ENCODE data around the gene GLP1R. TPM values are rescaled to one million over a fixed set of nuclear protein-coding genes. Genes with fewer than 3 reads are reported as not detected.

GLP1R gene
- polyA plus RNA-seq, 2 of the 4 experiments (the other 2 are of a cell fraction): not detected

DNA sequence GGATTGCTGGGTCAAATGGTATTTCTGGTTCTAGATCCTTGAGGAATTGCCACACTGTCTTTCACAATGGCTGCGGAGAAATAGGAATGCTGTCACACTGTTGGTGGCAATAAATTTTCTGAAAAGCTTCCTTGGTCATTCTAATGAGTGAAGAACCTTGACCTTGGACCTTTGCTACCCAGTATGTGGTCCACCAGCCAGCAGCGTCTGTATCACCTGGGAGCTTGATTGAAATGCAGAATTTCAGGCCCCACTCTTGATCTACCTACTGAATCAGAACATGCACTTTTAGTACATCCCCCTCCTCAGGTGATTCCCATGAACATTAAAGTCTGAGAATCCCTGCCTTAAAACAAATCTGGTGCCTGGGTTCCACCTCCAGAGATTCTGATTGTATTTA lies 27.5 kb upstream of the GLP1R start (continued):
- TF ChIP-seq HOXB13 (CRISPR knock-in tag; IDR thresholded peaks at IDR 0.05; ENCODE audit: low read depth): no peak

- Histone ChIP-seq H3K4me3 (no peak overlapping the region), H3K4me1 (no peaks in the 10 kb centered on the region), H3K9me3 (no peaks in the 10 kb centered on the region), H3K27ac (no peak overlapping the region), H3K4me2 (no peak overlapping the region)
- 5% methylated on average over 1 of the region's 1 CpG for whole genome bisulfite sequencing (ENCODE audit: missing lambda C conversion rate)
- DNase-seq (ENCODE audit: low read depth in 1 of 2, low spot score in 1 of 2) (no peak), FAIRE-seq (no peak), ATAC-seq (no peak)
- TF ChIP-seq USF2 (IDR thresholded peaks at IDR 0.05) (no peak), PBX3 (IDR thresholded peaks at IDR 0.05) (no peak), KDM5A (IDR thresholded peaks at IDR 0.05) (no peak), CEBPB (IDR thresholded peaks at IDR 0.05) (no peak), JUN (IDR thresholded peaks at IDR 0.05) (no peak), MYC (IDR thresholded peaks at IDR 0.05; ENCODE audit: borderline replicate concordance, low read length) (no peak), MAFK (IDR thresholded peaks at IDR 0.05; ENCODE audit: partially characterized antibody) (no peak), HEYL (CRISPR knock-in tag; IDR thresholded peaks at IDR 0.05) (no peak), GATA3 (IDR thresholded peaks at IDR 0.05; ENCODE audit: borderline replicate concordance) (no peak), NPAS2 (CRISPR knock-in tag; IDR thresholded peaks at IDR 0.05; ENCODE audit: borderline replicate concordance) (no peak), BCL3 (IDR thresholded peaks at IDR 0.05) (no peak), TP53 (CRISPR knock-in tag; IDR thresholded peaks at IDR 0.05) (no peak), SREBF2 (IDR thresholded peaks at IDR 0.05) (no peak), JUNB (IDR thresholded peaks at IDR 0.05) (no peak), FOSL2 (IDR thresholded peaks at IDR 0.05) (no peak), FOSL2 (CRISPR knock-in tag; IDR thresholded peaks at IDR 0.05) (no peak)
- TF ChIP-seq, protein P1, sequence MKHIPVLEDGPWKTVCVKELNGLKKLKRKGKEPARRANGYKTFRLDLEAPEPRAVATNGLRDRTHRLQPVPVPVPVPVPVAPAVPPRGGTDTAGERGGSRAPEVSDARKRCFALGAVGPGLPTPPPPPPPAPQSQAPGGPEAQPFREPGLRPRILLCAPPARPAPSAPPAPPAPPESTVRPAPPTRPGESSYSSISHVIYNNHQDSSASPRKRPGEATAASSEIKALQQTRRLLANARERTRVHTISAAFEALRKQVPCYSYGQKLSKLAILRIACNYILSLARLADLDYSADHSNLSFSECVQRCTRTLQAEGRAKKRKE (CRISPR knock-in tag; IDR thresholded peaks at IDR 0.05; ENCODE audit: low read depth): no peak
- ChIA-PET POLR2A (no interaction called here), CTCF (no interaction called here)
These were observed 26.8 kb upstream of the GLP1R start for GRCh38 chr6:39021779-39022178.

DNA sequence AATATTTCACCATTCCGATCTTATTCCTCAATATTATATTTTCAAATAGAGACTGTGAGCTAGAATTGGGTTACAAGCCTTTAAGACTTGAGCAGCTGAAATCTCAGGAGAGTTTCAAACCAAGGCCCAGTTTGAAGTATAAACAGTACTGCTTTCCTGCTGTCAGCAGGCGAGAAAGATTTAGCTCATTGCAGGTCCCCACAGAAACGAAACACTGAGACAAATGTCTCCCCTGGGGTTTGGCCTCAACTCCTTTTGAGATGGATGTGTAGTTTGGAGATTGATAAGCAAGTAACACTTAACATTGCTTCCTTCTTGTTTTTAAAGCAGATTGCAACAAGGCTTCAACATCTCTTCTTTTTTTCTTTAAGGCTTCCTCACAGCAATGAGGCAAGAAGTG lies 22.4 kb upstream of the GLP1R start:
- DNase-seq (ENCODE audit: low read depth in 1 of 2, low spot score in 1 of 2): no peak
- ATAC-seq: no peak

More for the DNA sequence above, 22.4 kb upstream of the GLP1R start:
- no peaks in the 10 kb centered on the region for H3K4me1 ChIP-seq
- POLR2A ChIA-PET: no interaction called here
- no peak overlapping the region for H3K4me2 ChIP-seq
- no peaks in the 10 kb centered on the region for H3K9me3 ChIP-seq
- no peak for TF ChIP-seq GATA3 (IDR thresholded peaks at IDR 0.05; ENCODE audit: borderline replicate concordance)
- TF ChIP-seq EP300 (IDR thresholded peaks at IDR 0.05): no peak
- TF ChIP-seq POLR2A (IDR thresholded peaks at IDR 0.05; ENCODE audit: low read length): no peak
- no peak for TF ChIP-seq HDAC2 (IDR thresholded peaks at IDR 0.05)
- no peak for TF ChIP-seq MAFK (IDR thresholded peaks at IDR 0.05; ENCODE audit: partially characterized antibody)
- no peak for TF ChIP-seq PHF8 (IDR thresholded peaks at IDR 0.05; ENCODE audit: borderline replicate concordance, low read depth)
- no peak for TF ChIP-seq SMC3 (IDR thresholded peaks at IDR 0.05)
- no peak for TF ChIP-seq TFCP2L1 (CRISPR knock-in tag; IDR thresholded peaks at IDR 0.05)
- TF ChIP-seq ELK1 (IDR thresholded peaks at IDR 0.05; ENCODE audit: low read depth, low read length): no peak
- no peak for TF ChIP-seq RAD21 (conservative IDR thresholded peaks at IDR 0.05 in 1 of 2, IDR thresholded peaks at IDR 0.05 in 1 of 2)
- no peak for TF ChIP-seq EHMT2 (IDR thresholded peaks at IDR 0.05; ENCODE audit: low read depth)
- no peak for TF ChIP-seq ZNF302 (CRISPR knock-in tag; IDR thresholded peaks at IDR 0.05)
- TF ChIP-seq RCOR1 (IDR thresholded peaks at IDR 0.05; ENCODE audit: low read depth, low read length): no peak
- TF ChIP-seq KDM1A (IDR thresholded peaks at IDR 0.05; ENCODE audit: low read depth): no peak
- TF ChIP-seq BHLHE40 (IDR thresholded peaks at IDR 0.05; ENCODE audit: low read depth, low read length): no peak
- TF ChIP-seq FOSB (CRISPR knock-in tag; IDR thresholded peaks at IDR 0.05): no peak
- no peak for TF ChIP-seq ZC3H11A (IDR thresholded peaks at IDR 0.05)
- no peak for TF ChIP-seq PBX3 (IDR thresholded peaks at IDR 0.05)
- WGBS (ENCODE audit: missing lambda C conversion rate): 46% methylated on average over 3 of the region's 3 CpGs
- CTCF ChIA-PET: interaction anchor here (0.9 to 1.3 kb wide), 3 partner anchors 14 to 154 kb away, joined by 3 read pairs; no protein-coding TSS in a partner anchor
- no peak overlapping the region for H3K27ac ChIP-seq
- no peak for FAIRE-seq
- H3K4me3 ChIP-seq: no peak overlapping the region

All from A549 (cell line).